T-cell (primary cell): ENCODE results near the gene DHH. TPM values are rescaled to one million over a fixed set of nuclear protein-coding genes. Genes with fewer than 3 reads are reported as not detected.

Source experiments
- ATAC-seq, 4 experiments: fragments of 200-7000 bp in 3 of 4; fragments of 150-1000 bp in 1 of 4; cut with Tn5 transposase; replicated peaks in 1 of 4; 1 replicate in 3 of 4; 2 replicates in 1 of 4; pipeline ENCODE4 v1.10.0; 2021; ENCODE audit warnings: moderate library complexity in 3 of 4, mild to moderate bottlenecking in 2 of 4, moderate number of reproducible peaks in 1 of 4
- CTCF ChIA-PET, 2 donors: fragments of 300-600 bp; sonication (Branson Sonifier 250); formaldehyde crosslinking; loops; one replicate each; lab custom pipeline; 2022; ENCODE audit warnings: antibody characterized with exemption in 2 of 2; lab: Charles Lee
- POLR2A ChIA-PET, 2 donors: fragments of 300-600 bp; sonication (Branson Sonifier 250); formaldehyde crosslinking; loops; one replicate each; lab custom pipeline; 2022; ENCODE audit warnings: antibody characterized with exemption in 2 of 2; lab: Charles Lee
- DNase-seq, 35 experiments: peaks; one replicate each; pipeline versions ENCODE4 v3.0.0 to v3.0.0-alpha.2; 2013 to 2023
- H3K27ac ChIP-seq: one replicate; pipeline ENCODE4 v1.5.1; 2013; ENCODE audit warnings: low read length
- H3K27me3 ChIP-seq, 2 experiments: replicated peaks in 1 of 2; 1 replicate in 1 of 2; 2 replicates in 1 of 2; pipeline versions ENCODE4 v1.6.1 to v1.7.0; 2013; ENCODE audit warnings: low read length in 1 of 2, mixed read lengths in 1 of 2; ENCODE audit not compliant: control insufficient read depth in 2 of 2, insufficient read depth in 2 of 2; ENCODE audit errors: extremely low read depth in 1 of 2
- H3K36me3 ChIP-seq, 2 donors: 1 replicate in 1 of 2; 2 replicates in 1 of 2; pipeline versions ENCODE4 v1.6.1 to v1.7.0; 2013; ENCODE audit warnings: low read length in 1 of 2; ENCODE audit not compliant: control insufficient read depth in 2 of 2, insufficient read depth in 1 of 2; ENCODE audit errors: extremely low read depth in 1 of 2
- H3K4me1 ChIP-seq, 2 experiments: 1 replicate in 1 of 2; 2 replicates in 1 of 2; pipeline versions ENCODE4 v1.6.1 to v1.7.0; 2013; ENCODE audit warnings: low read length in 2 of 2, mixed read lengths in 1 of 2; ENCODE audit not compliant: insufficient read depth in 2 of 2, control insufficient read depth in 1 of 2; ENCODE audit errors: extremely low read depth in 1 of 2
- H3K4me3 ChIP-seq, 2 donors: 1 replicate in 1 of 2; 2 replicates in 1 of 2; pipeline versions ENCODE4 v1.5.1 to v1.7.0; 2013; ENCODE audit warnings: mild to moderate bottlenecking in 2 of 2, low read length in 1 of 2, moderate library complexity in 1 of 2; ENCODE audit not compliant: control insufficient read depth in 1 of 2; ENCODE audit errors: extremely low read depth in 1 of 2
- H3K9me3 ChIP-seq: 2 replicates; pipeline ENCODE4 v1.7.0; 2013
- H3K27ac Mint-ChIP-seq, 2 donors: one replicate each; pipeline ENCODE4 v1.8.0; 2020 to 2021; ENCODE audit warnings: mild to moderate bottlenecking in 2 of 2, mixed read lengths in 2 of 2
- H3K27me3 Mint-ChIP-seq, 2 donors: one replicate each; pipeline ENCODE4 v1.8.0; 2021 to 2022; ENCODE audit warnings: mixed read lengths in 2 of 2
- H3K36me3 Mint-ChIP-seq: one replicate; pipeline ENCODE4 v1.8.0; 2021; ENCODE audit warnings: mixed read lengths
- H3K4me1 Mint-ChIP-seq, 3 donors: one replicate each; pipeline ENCODE4 v1.8.0; 2020 to 2022; ENCODE audit warnings: mixed read lengths in 3 of 3, mild to moderate bottlenecking in 1 of 3
- H3K4me3 Mint-ChIP-seq, 3 donors: one replicate each; pipeline ENCODE4 v1.8.0; 2020 to 2022; ENCODE audit warnings: mild to moderate bottlenecking in 3 of 3, mixed read lengths in 3 of 3, moderate library complexity in 3 of 3
- H3K9me3 Mint-ChIP-seq, 3 donors: one replicate each; pipeline ENCODE4 v1.8.0; 2020 to 2022; ENCODE audit warnings: mixed read lengths in 3 of 3
- WGBS: methylation state at CpG from one replicate; pipeline ENCODE4 v1.1.5; 2013; ENCODE audit warnings: missing lambda C conversion rate; ENCODE audit not compliant: insufficient coverage; 5-methylcytosine and 5-hydroxymethylcytosine counted together
- total RNA-seq, 35 experiments: library from RNA in 6 of 35; stranded (reverse) in 6 of 35; fragments of 120-200 nt in 1 of 35; gene quantifications; one replicate each; pipeline versions ENCODE4 v1.2.1 to v1.2.4 and lab custom pipeline; 2013 to 2026

The DHH gene
- total RNA-seq, 5 donors from 2014 or later (not counting 1 experiment from before 2014, with no cell fraction given): 0.12 to 0.45 (median 0.38) TPM

GRCh38 chr12:49110464-49111155 lies 16.0 kb upstream of the DHH start, which contains the start of gene LMBR1L:
TSS of gene LMBR1L (minus strand) at chr12:49110847. CDS start at chr12:49110555, 292 bp downstream.
- Histone ChIP-seq H3K4me3 (peak within 1 kb of the TSS; percentile 82 to 96), H3K9me3 (no peaks in the 10 kb centered on the region), H3K4me1 (peaks cover 8 to 37% of the 10 kb centered on the region in 2 experiments), H3K27ac (peak within 1 kb of the TSS; percentile 90), H3K36me3 (peaks cover 3 to 18% of the 10 kb centered on the region in 2 donors), H3K27me3 (peaks cover 0 to 2% of the 10 kb centered on the region in 2 experiments)
- peak within 1 kb of the TSS; percentile 99 for H3K4me3 Mint-ChIP-seq
- H3K4me1 Mint-ChIP-seq: peaks cover 41 to 48% (median 46%) of the 10 kb centered on the region in 3 donors
- peak; percentile 94 to 97 (median 96) for ATAC-seq
- H3K9me3 Mint-ChIP-seq: no peaks in the 10 kb centered on the region
- under 1% methylated on average over 25 of the region's 43 CpGs for WGBS
- CTCF ChIA-PET: interaction anchor here (0.5 to 4.5 kb wide), 14 partner anchors 10 to 718 kb away, joined by 3 to 54 read pairs (median 4); partner anchors contain the start of genes DHH (in 1 of the 2), NCKAP5L (in 1 of the 2), RHEBL1 (in 1 of the 2) and TUBA1B (in 1 of the 2)
- H3K27me3 Mint-ChIP-seq: no peaks in the 10 kb centered on the region
- peak within 1 kb of the TSS; percentile 99 for H3K27ac Mint-ChIP-seq
- peaks cover 10% of the 10 kb centered on the region for H3K36me3 Mint-ChIP-seq
- POLR2A ChIA-PET: interaction anchor here (1.0 to 2.1 kb wide), 6 partner anchors 9 to 80 kb away, joined by 3 to 14 read pairs (median 4); partner anchors contain the start of gene TUBA1B (in 1 of the 2)
- DNase-seq: peak; percentile 88 to 99 (median 97)

DNA sequence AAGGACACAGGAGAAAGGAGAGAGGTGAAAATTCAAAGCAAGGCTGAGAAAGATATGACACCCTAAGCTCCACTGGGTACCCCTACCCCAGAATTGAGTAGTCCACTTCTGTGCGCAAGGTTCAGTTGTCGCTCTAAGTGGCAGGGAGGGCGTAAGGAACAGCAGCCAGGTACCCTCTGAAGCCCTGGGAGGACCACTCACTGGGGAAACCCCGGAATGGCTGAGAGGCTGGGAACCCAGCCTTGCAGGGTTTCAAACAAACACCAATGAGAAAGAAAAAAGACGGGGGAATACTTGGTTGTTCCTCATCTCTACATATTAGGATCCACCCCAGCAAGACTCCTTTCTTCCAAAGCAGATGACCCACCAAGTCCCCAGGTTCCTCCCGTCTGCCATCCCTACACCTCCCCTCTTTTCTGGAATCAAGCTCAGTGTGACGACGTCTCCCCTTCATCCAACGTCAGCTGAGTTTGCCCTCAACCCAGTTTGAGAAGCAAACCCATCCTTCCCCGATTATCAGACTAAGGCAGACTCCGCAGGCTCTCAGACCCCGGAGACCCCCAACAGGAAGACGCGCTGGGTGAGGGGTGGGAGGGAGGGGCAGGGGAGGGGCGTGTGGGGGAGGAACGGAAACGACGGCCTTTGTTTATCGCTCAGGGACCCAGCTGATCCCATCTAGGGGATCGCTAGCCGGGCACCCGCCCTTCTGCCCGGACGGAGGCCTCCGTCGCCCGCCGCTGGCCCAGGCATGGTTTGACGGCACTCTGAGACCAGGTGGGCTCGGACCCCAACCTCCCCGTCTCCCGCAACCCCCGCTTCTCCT lies 15.3 kb upstream of the DHH start:
- ChIA-PET CTCF (interaction anchor here (0.5 to 4.5 kb wide), 10 partner anchors 9 to 257 kb away, joined by 3 to 54 read pairs (median 6); partner anchors contain the start of genes DHH (in 1 of the 2), RHEBL1 (in 1 of the 2) and TUBA1B (in 1 of the 2)), POLR2A (interaction anchor here (0.8 to 2.1 kb wide), 7 partner anchors 9 to 80 kb away, joined by 3 to 14 read pairs (median 4); partner anchors contain the start of genes TUBA1A (in 1 of the 2) and TUBA1B (in 1 of the 2))
- Mint-ChIP-seq H3K36me3 (peaks cover 10% of the 10 kb centered on the region), H3K27me3 (no peaks in the 10 kb centered on the region), H3K9me3 (no peaks in the 10 kb centered on the region), H3K27ac (peak overlapping the region; percentile 99), H3K4me1 (peaks cover 43 to 50% (median 46%) of the 10 kb centered on the region in 3 donors), H3K4me3 (peak overlapping the region; percentile 99)
- DNase-seq: peak in 6 of 35 experiments; percentile 22 to 44 (median 24)
- Histone ChIP-seq H3K9me3 (no peaks in the 10 kb centered on the region), H3K4me3 (peak overlapping the region; percentile 82 to 96), H3K4me1 (peaks cover 8 to 37% of the 10 kb centered on the region in 2 experiments), H3K36me3 (peaks cover 8 to 26% of the 10 kb centered on the region in 2 donors), H3K27ac (peak overlapping the region; percentile 90), H3K27me3 (peaks cover 0 to 2% of the 10 kb centered on the region in 2 experiments)
- ATAC-seq: peak in 3 of 4 experiments; percentile 7 to 29 (median 23)
- WGBS: 0% methylated on average over 17 of the region's 33 CpGs

- peaks cover 17% of the 10 kb centered on the region for H3K36me3 Mint-ChIP-seq
- H3K27me3 Mint-ChIP-seq: no peaks in the 10 kb centered on the region
- peak overlapping the region; percentile 93 to 99 for H3K27ac Mint-ChIP-seq
- DNase-seq (no peak), ATAC-seq (no peak)
- peak overlapping the region in 1 of 2 donors; percentile 96 for H3K4me3 ChIP-seq
- H3K27me3 ChIP-seq: peaks cover 0 to 2% of the 10 kb centered on the region in 2 experiments
- H3K9me3 Mint-ChIP-seq: no peaks in the 10 kb centered on the region
- H3K4me1 Mint-ChIP-seq: peaks cover 46 to 57% (median 48%) of the 10 kb centered on the region in 3 donors
- WGBS: 79% methylated on average over 4 of the region's 4 CpGs
- H3K9me3 ChIP-seq: no peaks in the 10 kb centered on the region
- ChIA-PET CTCF (interaction anchor here in 1 of 2 donors (1.0 to 1.3 kb wide), 4 partner anchors 9 to 22 kb away, joined by 3 to 9 read pairs (median 3); partner anchors contain the start of gene TUBA1B), POLR2A (no interaction called here)
- peak overlapping the region; percentile 90 for H3K27ac ChIP-seq
- H3K36me3 ChIP-seq: peaks cover 8 to 34% of the 10 kb centered on the region in 2 donors
- peak overlapping the region; percentile 99 for H3K4me3 Mint-ChIP-seq
- H3K4me1 ChIP-seq: peaks cover 8 to 37% of the 10 kb centered on the region in 2 experiments
These were observed 14.4 kb upstream of the DHH start for GRCh38 chr12:49108958-49109404.

GRCh38 chr12:49105504-49106084 lies 11.0 kb upstream of the DHH start:
- peaks cover 0 to 2% of the 10 kb centered on the region in 2 experiments for H3K27me3 ChIP-seq
- no peak overlapping the region for H3K4me3 ChIP-seq
- Mint-ChIP-seq H3K4me3 (no peak overlapping the region), H3K9me3 (no peaks in the 10 kb centered on the region), H3K27ac (no peak overlapping the region), H3K4me1 (peaks cover 39 to 50% (median 40%) of the 10 kb centered on the region in 3 donors), H3K27me3 (no peaks in the 10 kb centered on the region), H3K36me3 (peaks cover 47% of the 10 kb centered on the region)
- H3K36me3 ChIP-seq: peaks cover 16 to 68% of the 10 kb centered on the region in 2 donors
- no peak overlapping the region for H3K27ac ChIP-seq
- POLR2A ChIA-PET: interaction anchor here in 1 of 2 donors (0.9 kb wide), 1 partner anchor 13 kb away, joined by 3 read pairs; no protein-coding TSS in a partner anchor
- H3K4me1 ChIP-seq: peaks cover 6 to 28% of the 10 kb centered on the region in 2 experiments
- DNase-seq: no peak
- CTCF ChIA-PET: interaction anchor here (0.5 to 0.9 kb wide), 3 partner anchors 9 to 65 kb away, joined by 3 read pairs; partner anchors contain the start of gene RHEBL1 (in 1 of the 2)
- over 99% methylated on average over 7 of the region's 9 CpGs for WGBS
- no peak for ATAC-seq
- H3K9me3 ChIP-seq: no peaks in the 10 kb centered on the region

DNA sequence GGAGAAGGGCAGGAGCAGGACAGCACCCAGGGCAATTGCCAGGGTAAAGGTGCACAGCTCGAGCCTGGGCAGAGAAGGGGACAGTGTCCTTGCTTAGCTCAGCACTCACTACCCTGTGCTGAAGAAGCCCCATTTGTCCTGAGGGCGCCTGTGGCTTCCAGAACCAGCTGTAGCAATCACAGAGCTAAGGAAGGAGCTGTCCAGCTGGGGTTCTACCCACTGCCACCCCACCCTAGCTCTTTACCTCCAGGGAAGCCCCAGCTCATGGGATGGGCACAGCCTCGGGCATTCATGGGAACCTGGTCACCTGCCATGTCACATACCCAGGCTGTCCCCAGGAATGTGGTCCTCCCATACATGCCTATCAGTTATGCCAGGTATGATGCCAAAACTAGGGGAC lies 10.2 kb upstream of the DHH start:
- WGBS: 56% methylated on average over 3 of the region's 3 CpGs
- ChIA-PET POLR2A (no interaction called here), CTCF (interaction anchor here (0.6 to 1.3 kb wide), 7 partner anchors 10 to 149 kb away, joined by 3 to 5 read pairs (median 3); partner anchors contain the start of gene DHH (in 1 of the 2))
- H3K36me3 ChIP-seq: peaks cover 18 to 76% of the 10 kb centered on the region in 2 donors
- Mint-ChIP-seq H3K36me3 (peaks cover 53% of the 10 kb centered on the region), H3K4me3 (no peak overlapping the region), H3K27me3 (no peaks in the 10 kb centered on the region), H3K27ac (no peak overlapping the region), H3K9me3 (no peaks in the 10 kb centered on the region), H3K4me1 (peaks cover 35 to 43% (median 36%) of the 10 kb centered on the region in 3 donors)
- no peak overlapping the region for H3K27ac ChIP-seq
- ATAC-seq (no peak), DNase-seq (no peak)
- peaks cover 5 to 26% of the 10 kb centered on the region in 2 experiments for H3K4me1 ChIP-seq
- H3K4me3 ChIP-seq: no peak overlapping the region
- no peaks in the 10 kb centered on the region for H3K27me3 ChIP-seq
- no peaks in the 10 kb centered on the region for H3K9me3 ChIP-seq
